T47D (cell line): ENCODE measurements around the gene MAJIN.
A peak's percentile ranks its signal among the peaks of the same experiment; 100 is the strongest.

Experiments used
- DNase-seq, 2 experiments: peaks; one replicate each; pipeline versions ENCODE4 v3.0.0 to v3.0.0-alpha.2; 2011 to 2012; ENCODE audit warnings: low read depth in 1 of 2, low spot score in 1 of 2
- JUND ChIP-seq: IDR thresholded peaks from 2 replicates; pipeline ENCODE4 v1.6.1; 2012; ENCODE audit warnings: low read depth
- in situ Hi-C: cut with HindIII; loops from 2 replicates; pipeline ENCODE4 v1.10.0; 2016; ENCODE audit warnings: low sequenced_read_pairs, low pct_unique_long_range_greater_than_20kb

The MAJIN gene

DNA sequence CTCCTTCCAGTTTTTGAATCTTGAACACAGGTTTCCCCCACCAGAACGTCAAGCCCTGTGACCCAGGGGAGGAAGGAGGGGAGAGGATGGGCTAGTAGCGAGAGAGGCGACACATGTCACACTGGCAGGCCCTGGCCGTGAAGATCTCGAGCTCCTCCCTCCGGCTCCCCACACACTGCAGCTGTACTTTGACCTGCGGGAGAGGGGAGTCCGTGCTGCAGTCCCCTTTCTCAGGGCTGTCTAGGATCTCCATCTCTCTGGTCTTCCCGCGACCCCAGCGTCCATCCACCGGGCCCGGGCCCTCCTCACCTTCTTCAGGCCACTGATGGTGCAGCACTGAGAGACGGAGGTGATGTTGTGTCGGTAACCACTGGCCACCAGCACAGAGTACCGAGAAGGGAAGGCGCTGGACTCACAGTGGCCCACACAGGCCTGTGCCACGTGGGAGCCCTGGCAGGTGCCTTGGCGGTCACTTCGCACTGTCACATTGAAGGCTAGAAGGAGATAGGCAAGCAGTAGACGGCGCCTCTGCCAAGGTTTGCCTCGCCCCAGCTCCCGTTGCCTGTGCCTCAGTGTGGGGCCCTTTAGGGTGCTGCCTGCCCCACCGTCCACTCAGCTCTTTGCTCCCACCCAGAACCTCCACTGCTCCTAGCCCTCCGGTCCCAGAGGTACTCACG is 37.1 kb downstream of the MAJIN start:
- in situ Hi-C loops = no loop called here
- TF ChIP-seq JUND = no peak
- no peak for DNase-seq

DNA sequence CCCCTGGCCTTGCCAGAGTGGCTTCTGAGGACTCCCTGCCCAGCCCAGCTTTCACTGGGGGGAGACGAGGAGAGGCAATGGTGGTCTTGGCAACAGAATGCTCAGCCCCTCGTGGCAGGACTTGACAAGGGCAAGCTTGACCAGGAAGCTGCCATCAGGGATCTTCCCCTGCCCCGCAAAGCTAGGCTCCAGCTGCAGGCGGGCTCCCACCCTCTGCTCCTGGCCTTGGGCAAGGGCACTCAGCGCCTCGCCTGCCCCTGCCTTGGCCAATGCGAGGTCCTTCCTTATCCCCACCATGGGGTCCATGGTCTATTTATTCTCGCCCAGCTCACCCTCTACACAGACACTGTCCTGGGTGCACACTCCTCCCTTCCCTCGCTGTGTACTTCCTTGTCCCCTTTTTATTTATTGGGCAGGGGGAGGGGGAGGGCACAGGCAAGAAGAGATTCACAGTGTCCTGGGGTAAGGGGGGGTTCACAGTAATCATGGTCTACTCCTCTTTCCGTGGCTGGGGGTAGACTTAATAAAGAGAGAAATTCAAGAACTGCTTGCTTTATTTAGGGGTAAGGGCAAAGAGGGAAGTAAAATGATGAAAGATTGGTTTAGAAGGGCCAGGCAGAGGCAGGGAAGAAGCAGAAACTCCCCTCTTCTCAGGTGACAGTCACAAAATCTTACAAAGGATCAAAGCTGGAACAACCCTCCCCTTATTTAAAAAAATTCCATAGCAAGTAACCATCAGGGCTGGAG is 37.8 kb downstream of the MAJIN start:
- in situ Hi-C loops = no loop called here
- no peak for DNase-seq
- no peak for TF ChIP-seq JUND

DNA sequence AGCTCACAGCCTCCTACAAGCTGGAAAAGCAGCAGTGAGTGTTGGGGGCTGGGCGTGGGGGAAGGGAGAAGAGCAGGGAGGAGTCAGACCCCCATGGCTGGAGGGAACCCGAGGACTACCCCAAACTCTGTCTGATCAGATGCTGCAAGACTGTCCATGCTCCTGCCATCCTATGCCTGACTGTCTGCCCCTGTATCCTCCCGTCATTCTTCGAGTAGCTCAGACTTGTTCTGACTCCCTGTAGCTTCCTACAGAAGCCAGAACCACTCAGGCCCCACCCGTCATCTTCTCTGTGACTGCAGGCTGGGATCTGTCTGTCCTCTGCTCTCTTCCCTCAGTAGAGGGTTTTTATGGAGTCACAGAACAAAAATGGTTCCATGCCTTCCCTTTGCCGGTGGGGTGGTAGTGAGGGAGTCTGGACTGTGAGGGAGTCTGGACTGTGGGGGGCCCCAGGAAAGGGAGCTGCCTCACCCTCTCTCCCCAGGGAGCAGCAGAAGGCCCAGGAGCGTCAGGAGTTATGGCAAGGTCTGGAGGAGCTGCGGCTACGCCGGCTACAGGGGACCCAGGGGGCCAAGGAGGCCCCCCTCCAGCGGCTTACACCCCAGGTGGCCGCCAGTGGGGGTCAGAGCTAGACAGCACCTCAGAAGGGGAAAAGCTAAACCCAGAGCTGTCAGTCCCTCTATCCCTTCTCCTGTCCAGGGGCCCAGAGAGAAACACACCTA is 38.5 kb downstream of the MAJIN start:
- no peak for DNase-seq
- TF ChIP-seq JUND = no peak
- in situ Hi-C loops = no loop called here

DNA sequence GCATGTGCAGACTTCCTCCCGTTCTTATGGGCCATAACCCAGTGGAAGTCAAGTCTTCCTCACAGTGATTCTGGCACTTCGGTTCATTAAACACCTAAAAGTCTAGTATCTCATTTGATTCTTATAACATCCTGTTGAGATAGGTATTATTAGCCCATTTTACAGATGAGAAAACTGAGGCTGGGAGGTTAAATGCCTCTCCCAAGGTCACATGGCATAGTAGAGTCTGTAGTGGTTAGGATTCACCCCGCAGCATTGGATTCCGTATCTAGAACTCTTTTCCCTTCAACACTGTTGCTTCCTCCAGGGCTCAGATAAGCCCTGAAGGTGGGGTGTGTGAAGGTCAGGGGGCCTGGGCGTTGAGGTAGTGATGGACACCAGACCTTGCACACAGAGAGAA is 39.6 kb downstream of the MAJIN start:
- in situ Hi-C loops = no loop called here
- no peak for DNase-seq
- TF ChIP-seq JUND = no peak

DNA sequence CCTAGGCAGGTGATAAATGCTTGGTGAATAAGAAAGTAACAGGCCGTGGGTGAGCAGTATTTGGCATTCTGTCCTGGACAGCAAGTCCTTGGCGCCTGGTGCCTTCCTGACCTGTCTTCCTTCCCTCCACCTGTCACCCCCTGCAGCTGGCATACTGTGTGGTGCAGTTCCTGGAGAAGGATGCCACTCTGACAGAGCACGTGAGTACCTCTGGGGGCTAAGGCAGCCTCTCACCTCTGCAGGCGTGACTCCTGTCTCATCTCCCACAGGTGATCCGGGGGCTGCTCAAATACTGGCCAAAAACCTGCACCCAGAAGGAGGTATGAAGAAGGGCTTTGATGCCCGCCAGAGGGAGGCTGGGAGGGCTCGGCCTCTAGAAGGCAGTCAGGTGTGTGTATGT is 40.6 kb downstream of the MAJIN start:
- TF ChIP-seq JUND = no peak
- in situ Hi-C loops = no loop called here
- no peak for DNase-seq

DNA sequence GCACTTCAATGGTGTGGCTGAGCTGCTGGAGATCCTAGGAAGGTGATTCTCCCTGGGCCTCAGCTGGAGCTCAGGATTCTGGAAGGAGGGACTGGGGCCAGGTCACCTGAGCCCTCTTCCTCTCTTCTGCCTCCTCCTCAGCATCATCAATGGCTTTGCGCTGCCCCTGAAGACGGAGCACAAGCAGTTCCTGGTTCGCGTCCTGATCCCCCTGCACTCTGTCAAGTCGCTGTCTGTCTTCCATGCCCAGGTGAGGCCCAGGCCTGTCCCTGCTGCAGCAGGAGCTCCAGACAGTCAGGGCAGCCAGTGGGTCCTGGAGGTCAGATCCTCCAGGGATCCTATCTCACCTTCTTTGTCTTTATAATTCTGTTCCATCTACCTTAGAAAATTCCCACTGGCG is 41.6 kb downstream of the MAJIN start:
- DNase-seq = no peak
- no peak for TF ChIP-seq JUND
- in situ Hi-C loops = no loop called here

DNA sequence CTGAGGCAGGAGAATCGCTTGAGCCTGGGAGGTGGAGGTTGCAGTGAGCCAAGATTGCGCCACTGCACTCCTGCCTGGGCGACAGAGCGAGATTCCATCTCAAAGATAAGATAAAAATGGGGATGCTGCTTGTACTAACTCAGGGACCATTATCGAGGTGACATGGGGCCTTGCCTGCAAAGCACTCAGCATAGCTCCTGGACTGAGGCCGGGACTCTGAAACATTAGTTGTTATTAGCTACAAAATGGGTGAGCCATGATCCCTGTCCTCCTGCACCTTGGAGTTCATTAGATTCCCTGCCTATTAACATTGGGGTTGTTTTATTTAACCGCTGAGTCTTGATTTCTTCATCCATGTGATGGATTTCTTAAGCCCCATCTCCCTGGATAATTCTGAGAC is 42.3 kb downstream of the MAJIN start:
- in situ Hi-C loops = no loop called here
- DNase-seq = no peak
- no peak for TF ChIP-seq JUND

DNA sequence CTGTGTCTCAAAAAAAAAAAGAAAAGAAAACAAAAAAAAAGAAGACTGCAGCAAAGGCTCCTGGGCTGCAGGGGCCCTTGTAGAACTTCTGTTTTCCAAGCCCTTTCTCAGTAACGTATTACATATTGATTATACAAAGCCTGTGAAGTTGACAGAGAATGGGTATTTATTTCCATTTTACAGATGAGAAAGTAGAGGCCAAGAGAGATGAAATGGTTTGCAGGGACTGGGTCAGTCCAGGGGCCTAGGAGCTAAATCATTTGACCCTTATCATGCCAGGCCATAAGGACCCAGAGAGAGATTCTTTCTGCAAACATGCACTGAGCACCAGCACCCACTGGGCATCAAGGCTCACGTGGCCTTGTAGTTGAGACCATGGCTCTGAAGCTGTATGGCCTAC is 43.0 kb downstream of the MAJIN start:
- in situ Hi-C loops = no loop called here
- no peak for DNase-seq
- TF ChIP-seq JUND = no peak

DNA sequence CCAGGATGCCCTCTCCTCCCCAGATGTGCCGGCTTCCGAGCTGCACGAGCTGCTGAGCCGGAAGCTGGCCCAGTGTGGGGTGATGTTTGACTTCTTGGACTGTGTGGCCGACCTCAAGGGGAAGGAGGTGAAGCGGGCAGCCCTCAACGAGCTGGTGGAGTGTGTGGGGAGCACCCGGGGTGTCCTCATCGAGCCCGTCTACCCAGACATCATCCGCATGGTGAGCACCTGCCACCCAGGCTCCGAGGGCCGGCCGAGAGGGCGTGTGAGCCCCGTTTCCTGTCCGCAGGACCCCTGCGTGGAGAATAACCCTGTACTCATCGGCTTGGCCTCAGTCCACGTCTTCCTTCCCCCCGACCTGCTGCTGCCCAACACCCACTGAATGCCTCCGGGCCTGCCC is 45.2 kb downstream of the MAJIN start:
- no peak for TF ChIP-seq JUND
- no peak for DNase-seq
- in situ Hi-C loops = no loop called here

DNA sequence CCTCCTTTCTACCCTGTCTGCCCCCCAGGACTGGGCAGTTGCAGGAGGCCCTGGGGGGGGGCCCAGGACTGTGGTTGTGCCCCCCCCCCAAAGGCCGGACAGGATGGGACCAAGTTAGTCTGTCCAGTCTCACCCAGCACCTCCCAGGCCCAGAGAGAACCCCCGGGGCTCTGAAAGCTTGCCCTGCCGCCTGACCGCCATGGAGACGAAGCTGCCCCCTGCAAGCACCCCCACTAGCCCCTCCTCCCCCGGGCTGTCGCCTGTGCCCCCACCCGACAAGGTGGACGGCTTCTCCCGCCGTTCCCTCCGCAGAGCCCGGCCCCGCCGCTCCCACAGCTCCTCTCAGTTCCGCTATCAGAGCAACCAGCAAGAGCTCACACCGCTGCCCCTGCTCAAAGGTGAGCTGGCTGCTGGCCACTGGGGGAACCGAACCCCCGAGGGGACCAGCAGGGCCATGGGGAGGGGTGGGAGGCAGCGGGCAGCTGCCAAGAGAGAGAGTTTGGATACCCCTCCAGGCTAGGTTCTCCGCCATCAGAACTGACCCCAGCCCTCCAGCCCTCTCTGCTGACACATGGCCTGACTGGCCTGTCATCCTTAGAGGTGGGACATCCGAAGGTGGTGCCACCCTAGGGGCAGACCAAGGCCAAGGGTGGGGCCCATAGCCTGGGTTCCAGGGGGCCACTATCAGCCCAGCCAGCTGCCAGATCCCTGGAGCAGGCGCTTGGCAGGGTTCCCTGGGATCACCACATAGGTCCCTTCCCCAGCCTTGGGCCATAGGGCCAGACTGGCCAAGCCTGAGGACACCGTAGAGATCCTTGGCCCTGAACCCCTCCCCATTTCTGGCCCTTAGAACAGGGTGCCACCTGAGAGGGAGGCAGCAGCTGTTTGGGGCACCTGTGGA is 46.1 kb downstream of the MAJIN start:
- no peak for DNase-seq
- TF ChIP-seq JUND = no peak
- in situ Hi-C loops = no loop called here

DNA sequence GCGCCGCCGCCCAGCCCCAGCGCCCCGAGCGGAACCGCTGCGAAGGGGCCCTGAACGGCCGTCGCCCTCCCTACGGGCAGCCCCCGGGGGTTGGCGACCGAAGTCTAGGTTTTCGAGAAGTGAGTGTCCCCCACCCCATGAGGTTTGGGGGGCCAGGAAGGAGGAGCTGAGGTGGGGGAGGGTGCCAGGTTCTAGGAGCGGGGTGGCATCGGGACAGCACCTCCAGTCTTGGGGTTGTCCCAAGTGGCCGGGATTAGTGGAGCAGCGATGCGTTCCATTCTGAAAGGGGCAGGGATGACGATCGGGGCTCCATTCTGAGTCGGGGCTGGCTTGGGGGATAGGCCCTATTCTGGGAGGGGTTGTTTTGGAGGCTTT is 47.0 kb downstream of the MAJIN start:
- no peak for TF ChIP-seq JUND
- in situ Hi-C loops = no loop called here
- DNase-seq = peak; percentile 26 to 67
